Common myeloid progenitor, CD34-positive (primary cell): ENCODE data around the gene EHD3.

Experiments used
- CTCF ChIA-PET: fragments of 350-600 bp; sonication (Branson Sonifier 250); formaldehyde crosslinking; loops from one replicate; lab custom pipeline; 2021; ENCODE audit warnings: antibody characterized with exemption; lab: Charles Lee
- POLR2A ChIA-PET: fragments of 350-600 bp; sonication (Branson Sonifier 250); formaldehyde crosslinking; loops from one replicate; lab custom pipeline; 2021; ENCODE audit warnings: antibody characterized with exemption; lab: Charles Lee
- DNase-seq, 3 donors: peaks; one replicate each; pipeline versions ENCODE4 v3.0.0 to v3.0.0-alpha.2; 2013
- H3K27ac ChIP-seq, 2 experiments: 1 replicate in 1 of 2; 2 replicates in 1 of 2; pipeline ENCODE4 v1.7.0; 2013; ENCODE audit warnings: inconsistent platforms in 2 of 2, low read length in 2 of 2, mild to moderate bottlenecking in 2 of 2, low read depth in 1 of 2, moderate library complexity in 1 of 2; ENCODE audit not compliant: severe bottlenecking in 2 of 2, insufficient read depth in 1 of 2, poor library complexity in 1 of 2
- H3K27me3 ChIP-seq, 5 experiments: replicated peaks in 2 of 5; 1 replicate in 3 of 5; 2 replicates in 2 of 5; pipeline versions ENCODE4 v1.6.1 to v1.7.0; 2013; ENCODE audit warnings: low read length in 4 of 5, mild to moderate bottlenecking in 2 of 5, moderate library complexity in 2 of 5, inconsistent platforms in 1 of 5; ENCODE audit not compliant: insufficient read depth in 5 of 5, control insufficient read depth in 4 of 5
- H3K36me3 ChIP-seq, 4 experiments: 1 replicate in 2 of 4; 2 replicates in 2 of 4; pipeline versions ENCODE4 v1.6.1 to v1.7.0; 2013; ENCODE audit warnings: low read length in 3 of 4, control low read depth in 1 of 4, mild to moderate bottlenecking in 1 of 4; ENCODE audit not compliant: control insufficient read depth in 4 of 4, insufficient read depth in 4 of 4
- H3K4me1 ChIP-seq, 4 experiments: 1 replicate in 3 of 4; 2 replicates in 1 of 4; pipeline versions ENCODE4 v1.6.1 to v1.7.1; 2013; ENCODE audit warnings: low read length in 3 of 4, mild to moderate bottlenecking in 3 of 4, control low read depth in 1 of 4, inconsistent platforms in 1 of 4, moderate library complexity in 1 of 4; ENCODE audit not compliant: control insufficient read depth in 4 of 4, insufficient read depth in 4 of 4; ENCODE audit errors: control extremely low read depth in 1 of 4
- H3K4me3 ChIP-seq, 7 experiments: 1 replicate in 4 of 7; 2 replicates in 3 of 7; pipeline versions ENCODE4 v1.5.1 to v1.7.0; 2013; ENCODE audit warnings: mild to moderate bottlenecking in 7 of 7, low read length in 6 of 7, moderate library complexity in 6 of 7, inconsistent platforms in 2 of 7, low read depth in 2 of 7, control low read depth in 1 of 7; ENCODE audit not compliant: insufficient read depth in 4 of 7, control insufficient read depth in 1 of 7; ENCODE audit errors: extremely low read depth in 1 of 7
- H3K9me3 ChIP-seq, 5 experiments: 1 replicate in 4 of 5; 2 replicates in 1 of 5; pipeline versions ENCODE4 v1.6.1 to v1.7.1; 2013; ENCODE audit warnings: low read length in 4 of 5, mild to moderate bottlenecking in 2 of 5, inconsistent platforms in 1 of 5, low read depth in 1 of 5, moderate library complexity in 1 of 5; ENCODE audit not compliant: control insufficient read depth in 4 of 5, insufficient read depth in 2 of 5; ENCODE audit errors: control extremely low read depth in 1 of 5
- WGBS: methylation state at CpG from one replicate; pipeline ENCODE4 v1.1.5; 2013; ENCODE audit not compliant: insufficient coverage; 5-methylcytosine and 5-hydroxymethylcytosine counted together

The EHD3 gene

DNA sequence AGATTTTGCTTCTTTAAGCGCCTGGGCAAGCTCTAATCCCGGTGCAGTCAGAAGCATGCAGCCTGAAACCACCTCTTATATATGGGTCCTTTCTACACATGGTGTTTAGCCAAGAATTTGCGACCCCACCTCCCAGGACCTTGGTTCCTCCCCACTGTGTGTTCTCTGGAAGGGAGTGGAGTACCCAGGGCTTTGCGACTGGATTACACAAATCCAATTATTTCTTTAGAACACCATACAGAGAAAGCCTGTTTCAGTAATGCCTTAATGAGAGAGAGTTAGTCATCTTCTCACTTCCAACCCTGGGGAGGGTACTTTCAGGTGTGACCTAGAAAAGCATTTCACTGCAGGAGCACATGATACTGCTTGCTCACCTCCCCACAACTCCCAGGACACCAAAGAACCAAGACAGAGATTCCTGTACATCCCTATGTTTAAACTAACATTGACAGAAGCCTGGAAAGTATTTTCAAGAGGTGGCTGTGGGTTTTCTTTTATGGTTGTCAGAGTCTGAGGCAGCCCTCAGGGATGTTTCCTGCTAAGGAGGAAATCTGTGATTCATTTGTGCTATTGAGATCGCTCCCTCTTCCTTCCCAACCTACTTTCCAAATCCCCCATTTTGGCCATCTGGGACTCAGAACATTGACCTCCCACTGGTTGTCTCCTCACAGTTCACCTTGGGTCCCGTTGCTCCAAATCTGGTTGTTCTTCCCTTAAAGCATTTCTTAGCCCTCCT lies 16.3 kb upstream of the EHD3 start, which contains the start of gene CAPN14:
TSS of gene CAPN14 (minus strand) at position 51 of the 736 bp plus-strand sequence. CDS start 12,068 bp downstream, outside the sequence.
- DNase-seq = no peak
- H3K4me1 ChIP-seq = peaks cover 31 to 88% (median 70%) of the 10 kb centered on the region in 4 experiments
- 83% methylated on average over 4 of the region's 6 CpGs for WGBS
- no peaks in the 10 kb centered on the region for H3K9me3 ChIP-seq
- CTCF ChIA-PET = no interaction called here
- H3K36me3 ChIP-seq = no peaks in the 10 kb centered on the region
- H3K27me3 ChIP-seq = no peaks in the 10 kb centered on the region
- POLR2A ChIA-PET = no interaction called here
- no peak within 1 kb of the TSS for H3K27ac ChIP-seq
- no peak within 1 kb of the TSS for H3K4me3 ChIP-seq

DNA sequence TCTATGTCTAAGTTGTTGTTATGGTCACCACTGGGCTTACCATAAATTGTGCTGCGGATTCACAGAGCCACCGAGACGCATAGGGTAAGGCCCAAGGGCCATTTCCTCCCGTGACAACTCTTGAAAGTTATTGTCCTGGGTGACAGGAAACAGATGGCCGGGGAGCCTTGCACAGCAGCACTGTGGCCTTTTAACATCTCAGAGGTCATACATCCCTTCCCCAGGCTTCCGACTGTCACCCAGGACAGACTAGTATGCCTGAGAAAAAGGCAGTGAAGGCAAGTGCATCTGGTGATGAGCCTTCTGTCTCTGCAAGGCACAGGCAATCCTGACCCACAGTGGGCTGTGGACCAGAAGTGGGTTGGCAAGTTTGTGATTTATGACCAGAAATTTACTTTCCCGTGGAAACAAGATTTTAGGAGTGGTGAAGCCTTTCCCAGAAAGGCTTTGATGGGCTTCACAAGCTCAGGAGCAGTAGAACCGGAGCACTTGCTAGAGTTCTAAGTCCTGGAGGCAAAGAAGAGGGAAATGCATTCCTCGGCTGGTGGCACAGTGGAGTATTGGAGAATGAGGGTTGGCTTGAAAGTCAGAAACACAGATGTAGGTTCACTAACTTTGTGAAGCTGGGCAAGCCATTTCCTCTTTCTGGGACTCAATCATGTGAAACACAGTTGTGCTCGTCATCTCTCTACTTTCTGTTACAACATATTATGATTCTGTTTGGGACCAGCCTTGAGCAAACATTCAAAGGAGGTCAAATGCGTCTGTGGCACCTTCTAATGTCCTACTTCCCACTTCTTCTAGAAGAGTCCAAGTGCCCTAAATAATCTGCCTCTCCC lies 14.6 kb upstream of the EHD3 start:
- CTCF ChIA-PET = interaction anchor here (0.6 to 1.5 kb wide), 3 partner anchors 9 to 88 kb away, joined by 3 to 5 read pairs (median 3); no protein-coding TSS in a partner anchor
- Histone ChIP-seq H3K36me3 (no peaks in the 10 kb centered on the region), H3K9me3 (no peaks in the 10 kb centered on the region), H3K4me1 (peaks cover 29 to 93% (median 78%) of the 10 kb centered on the region in 4 experiments), H3K4me3 (peak overlapping the region in 3 of 7 experiments; percentile 15 to 49 (median 29)), H3K27me3 (no peaks in the 10 kb centered on the region), H3K27ac (peak overlapping the region; percentile 13 to 52)
- POLR2A ChIA-PET = no interaction called here
- WGBS = 30% methylated on average over 11 of the region's 11 CpGs
- peak in 2 of 3 donors; percentile 83 to 86 for DNase-seq

DNA sequence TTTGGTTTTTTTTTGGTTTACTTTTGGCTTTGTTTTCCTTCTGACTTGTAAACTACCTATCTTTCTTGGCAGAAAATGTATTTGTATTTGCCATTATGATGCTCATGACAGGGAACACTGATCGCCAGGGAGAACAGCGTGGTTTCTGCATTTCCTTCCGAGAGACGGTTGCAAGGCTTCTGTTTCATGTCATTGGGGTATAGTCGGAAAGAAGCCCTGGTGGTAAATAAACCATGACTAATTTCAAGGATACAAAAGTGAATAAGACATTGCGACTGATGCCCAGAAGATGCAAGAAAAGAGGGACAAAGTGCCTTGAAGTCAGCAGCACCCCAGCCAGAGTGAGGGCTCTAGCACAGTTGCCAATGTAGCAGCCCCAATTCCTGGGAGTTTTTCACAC lies 12.4 kb upstream of the EHD3 start:
- WGBS = 31% methylated on average over 5 of the region's 6 CpGs
- no peaks in the 10 kb centered on the region for H3K9me3 ChIP-seq
- CTCF ChIA-PET = no interaction called here

DNA sequence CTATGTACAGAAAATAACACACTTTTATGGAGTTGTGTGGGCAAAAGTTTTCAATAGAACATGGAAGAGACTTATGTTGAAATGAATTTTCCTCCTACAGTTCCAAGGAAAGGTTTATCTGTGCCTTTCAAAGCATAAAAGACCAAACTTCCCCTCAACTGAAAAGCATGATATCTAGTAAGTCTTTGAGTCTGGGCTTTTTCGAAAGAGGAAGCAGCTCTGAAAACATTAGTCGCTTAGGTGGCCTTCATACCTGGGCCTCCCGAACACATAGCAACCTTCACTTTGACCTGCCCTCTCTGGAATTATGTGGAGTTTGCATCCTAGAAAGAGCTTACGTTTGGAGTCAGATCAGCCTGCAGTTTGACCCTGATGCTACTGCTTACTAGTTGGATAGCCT lies 11.9 kb upstream of the EHD3 start:
- CTCF ChIA-PET = no interaction called here
- POLR2A ChIA-PET = no interaction called here
- Histone ChIP-seq H3K27me3 (no peaks in the 10 kb centered on the region), H3K4me1 (peaks cover 27 to 75% (median 61%) of the 10 kb centered on the region in 4 experiments), H3K27ac (peak overlapping the region; percentile 30 to 32), H3K36me3 (no peaks in the 10 kb centered on the region), H3K9me3 (no peaks in the 10 kb centered on the region), H3K4me3 (peak overlapping the region in 2 of 7 experiments; percentile 23 to 41)
- DNase-seq = peak in 2 of 3 donors; percentile 75 to 81
- WGBS = 62% methylated on average over 3 of the region's 4 CpGs

More for the DNA sequence above, 12.4 kb upstream of the EHD3 start:
- H3K36me3 ChIP-seq = no peaks in the 10 kb centered on the region
- POLR2A ChIA-PET = no interaction called here
- peaks cover 27 to 80% (median 66%) of the 10 kb centered on the region in 4 experiments for H3K4me1 ChIP-seq
- no peaks in the 10 kb centered on the region for H3K27me3 ChIP-seq
- H3K4me3 ChIP-seq = peak overlapping the region in 3 of 7 experiments; percentile 2 to 41 (median 23)
- H3K27ac ChIP-seq = peak overlapping the region; percentile 30 to 32
- DNase-seq = peak in 2 of 3 donors; percentile 70 to 71

DNA sequence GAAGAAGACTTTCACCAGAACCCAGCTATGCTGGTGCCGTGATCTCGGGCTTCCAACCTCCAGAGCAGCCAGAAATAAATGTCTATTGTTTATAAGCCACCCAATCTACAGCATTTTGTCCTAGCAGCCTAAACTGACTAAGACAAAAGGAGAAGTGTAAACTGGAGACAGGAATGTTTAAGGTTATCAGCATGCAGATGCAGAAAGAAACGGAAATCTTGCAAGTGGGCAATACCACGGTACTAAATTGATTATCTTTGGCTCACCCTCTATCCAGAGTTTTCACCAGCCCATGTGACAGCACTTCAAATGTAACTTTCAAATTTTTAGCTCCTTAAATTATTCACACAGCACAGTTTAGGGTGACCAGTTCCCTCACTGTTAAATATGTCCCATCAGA lies 10.9 kb upstream of the EHD3 start:
- H3K9me3 ChIP-seq = no peaks in the 10 kb centered on the region
- peaks cover 26 to 70% (median 55%) of the 10 kb centered on the region in 4 experiments for H3K4me1 ChIP-seq
- ChIA-PET CTCF (interaction anchor here (1.1 to 1.5 kb wide), 5 partner anchors 11 to 110 kb away, joined by 3 to 7 read pairs (median 3); partner anchors contain the start of genes EHD3 and GALNT14), POLR2A (interaction anchor here (0.9 kb wide), 1 partner anchor 11 kb away, joined by 3 read pairs; the partner anchor contains the start of gene EHD3)
- H3K4me3 ChIP-seq = peak overlapping the region in 1 of 7 experiments; percentile 0
- peak in 2 of 3 donors; percentile 63 to 64 for DNase-seq
- H3K27ac ChIP-seq = peak overlapping the region in 1 of 2 experiments; percentile 67
- H3K27me3 ChIP-seq = no peaks in the 10 kb centered on the region
- 35% methylated on average over 2 of the region's 4 CpGs for WGBS
- no peaks in the 10 kb centered on the region for H3K36me3 ChIP-seq

DNA sequence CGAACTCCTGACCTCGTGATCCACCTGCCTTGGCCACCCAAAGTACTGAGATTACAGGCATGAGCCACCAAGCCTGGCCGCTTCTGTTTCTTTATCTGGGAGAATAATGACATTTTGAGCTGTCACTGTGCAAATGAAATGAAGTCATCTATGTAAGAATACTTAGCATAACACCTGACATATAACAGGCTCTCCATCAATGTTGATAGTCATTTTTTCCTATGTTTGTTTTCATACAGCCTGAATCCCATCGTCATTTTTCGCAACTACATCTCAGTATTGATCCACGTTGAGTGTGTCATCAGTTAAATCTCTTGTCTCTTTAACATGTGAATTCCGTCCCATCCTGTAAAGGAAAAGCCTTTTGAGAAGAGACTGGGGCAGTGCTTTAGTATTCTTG lies 10.2 kb upstream of the EHD3 start:
- no peak overlapping the region for H3K4me3 ChIP-seq
- no peaks in the 10 kb centered on the region for H3K27me3 ChIP-seq
- no peak for DNase-seq
- no peaks in the 10 kb centered on the region for H3K36me3 ChIP-seq
- POLR2A ChIA-PET = interaction anchor here (0.9 kb wide), 1 partner anchor 10 kb away, joined by 3 read pairs; the partner anchor contains the start of gene EHD3
- CTCF ChIA-PET = interaction anchor here (1.1 to 1.5 kb wide), 5 partner anchors 10 to 109 kb away, joined by 3 to 7 read pairs (median 3); partner anchors contain the start of genes EHD3 and GALNT14
- H3K9me3 ChIP-seq = no peaks in the 10 kb centered on the region
- H3K4me1 ChIP-seq = peaks cover 26 to 66% (median 50%) of the 10 kb centered on the region in 4 experiments
- peak overlapping the region in 1 of 2 experiments; percentile 21 for H3K27ac ChIP-seq
- WGBS = 96% methylated on average over 5 of the region's 7 CpGs
